PC-3 (cell line): Measurements from ENCODE around the gene DHX38.
A peak's percentile ranks its signal among the peaks of the same experiment; 100 is the strongest.

Experiments
- CTCF ChIP-seq: fragments of 300-600 bp; sonication (generic); conservative IDR thresholded peaks from 2 replicates; pipeline ENCODE4 v1.5.1; 2017; ENCODE audit warnings: antibody characterized with exemption, low read depth, mild to moderate bottlenecking, low read length
- EZH2 ChIP-seq: fragments of 300-600 bp; sonication (generic); IDR thresholded peaks from one replicate; pipeline ENCODE4 v1.6.1; 2017; ENCODE audit warnings: antibody characterized with exemption, mild to moderate bottlenecking, low read length; ENCODE audit not compliant: unreplicated experiment

GRCh38 chr16:72066747-72067146 is 26.9 kb upstream of the DHX38 start:
- peak; percentile 65 for TF ChIP-seq CTCF
- no peak for TF ChIP-seq EZH2
